Esophagus (tissue), 2 donors: ENCODE measurements around the gene TIAM2. TPM values are rescaled to one million over a fixed set of nuclear protein-coding genes. Genes with fewer than 3 reads are reported as not detected.

Experiments used
- H3K27ac ChIP-seq, 2 donors: one replicate each; pipeline ENCODE4 v1.5.1; 2013; ENCODE audit warnings: low read depth in 2 of 2, mild to moderate bottlenecking in 2 of 2, inconsistent platforms in 1 of 2, low read length in 1 of 2, moderate library complexity in 1 of 2
- H3K27me3 ChIP-seq, 2 donors: one replicate each; pipeline ENCODE4 v1.6.1; 2013; ENCODE audit warnings: low read length in 2 of 2, control low read depth in 1 of 2, mild to moderate bottlenecking in 1 of 2; ENCODE audit not compliant: insufficient read depth in 2 of 2, control insufficient read depth in 1 of 2
- H3K36me3 ChIP-seq, 2 donors: one replicate each; pipeline ENCODE4 v1.6.1; 2013; ENCODE audit warnings: low read length in 1 of 2; ENCODE audit not compliant: control insufficient read depth in 2 of 2, insufficient read depth in 2 of 2
- H3K4me1 ChIP-seq, 2 donors: one replicate each; pipeline ENCODE4 v1.6.1; 2013; ENCODE audit warnings: low read length in 1 of 2; ENCODE audit not compliant: control insufficient read depth in 2 of 2, insufficient read depth in 2 of 2
- H3K4me3 ChIP-seq, 2 donors: one replicate each; pipeline ENCODE4 v1.5.1; 2013; ENCODE audit warnings: low read length in 2 of 2, mild to moderate bottlenecking in 2 of 2, low read depth in 1 of 2, moderate library complexity in 1 of 2
- H3K9me3 ChIP-seq, 2 donors: one replicate each; pipeline ENCODE4 v1.6.1; 2013; ENCODE audit warnings: mild to moderate bottlenecking in 2 of 2, low read depth in 1 of 2, low read length in 1 of 2, moderate library complexity in 1 of 2; ENCODE audit not compliant: control insufficient read depth in 2 of 2, insufficient read depth in 1 of 2
- WGBS, 2 donors: extraction: QIAGEN DNeasy Blood & Tissue Kit; methylation state at CpG; one replicate each; pipeline ENCODE4 v1.1.7; 2013; 5-methylcytosine and 5-hydroxymethylcytosine counted together
- polyA plus RNA-seq, 2 donors: library from polyadenylated mRNA; stranded (reverse); fragments of 200-250 nt; gene quantifications; one replicate each; pipeline ENCODE4 v1.2.3, GENCODE V29; 2013
- donor health status: healthy with polysubstance abuse.
- donor health status: Bipolar disorder and iron deficiency.

TIAM2 gene
- polyA plus RNA-seq, 2 donors = 2.3 to 3.1 TPM

GRCh38 chr6:155064303-155064702 is 69.2 kb downstream of the TIAM2 start:
- no peaks in the 10 kb centered on the region for H3K36me3 ChIP-seq
- H3K4me1 ChIP-seq = no peaks in the 10 kb centered on the region
- H3K4me3 ChIP-seq = no peak overlapping the region
- 82 to 87% methylated on average over 3 of the region's 3 CpGs for WGBS, 2 donors
- H3K9me3 ChIP-seq = no peaks in the 10 kb centered on the region
- no peak overlapping the region for H3K27ac ChIP-seq
- no peaks in the 10 kb centered on the region for H3K27me3 ChIP-seq

- WGBS, 2 donors = 83 to 84% methylated on average over 6 of the region's 6 CpGs
- no peaks in the 10 kb centered on the region for H3K4me1 ChIP-seq
- H3K27me3 ChIP-seq = no peaks in the 10 kb centered on the region
- H3K9me3 ChIP-seq = no peaks in the 10 kb centered on the region
- no peak overlapping the region for H3K4me3 ChIP-seq
- no peaks in the 10 kb centered on the region for H3K36me3 ChIP-seq
- no peak overlapping the region for H3K27ac ChIP-seq
These were observed 71.2 kb downstream of the TIAM2 start for GRCh38 chr6:155066361-155066760.

- H3K27me3 ChIP-seq = no peaks in the 10 kb centered on the region
These were observed 72.0 kb downstream of the TIAM2 start for GRCh38 chr6:155066921-155067680.

GRCh38 chr6:155067956-155068615 is 73.0 kb downstream of the TIAM2 start:
- H3K36me3 ChIP-seq = no peaks in the 10 kb centered on the region
- H3K9me3 ChIP-seq = peaks cover 0 to 2% of the 10 kb centered on the region in 2 donors
- H3K4me1 ChIP-seq = no peaks in the 10 kb centered on the region
- H3K27ac ChIP-seq = no peak overlapping the region
- H3K27me3 ChIP-seq = no peaks in the 10 kb centered on the region
- 76 to 80% methylated on average over 9 of the region's 9 CpGs for whole genome bisulfite sequencing, 2 donors
- H3K4me3 ChIP-seq = no peak overlapping the region

More at GRCh38 chr6:155066921-155067680, 72.0 kb downstream of the TIAM2 start:
- H3K27ac ChIP-seq = no peak overlapping the region
- H3K36me3 ChIP-seq = no peaks in the 10 kb centered on the region
- no peak overlapping the region for H3K4me3 ChIP-seq
- 79 to 92% methylated on average over 7 of the region's 7 CpGs for WGBS, 2 donors
- no peaks in the 10 kb centered on the region for H3K4me1 ChIP-seq
- no peaks in the 10 kb centered on the region for H3K9me3 ChIP-seq

GRCh38 chr6:155069543-155069942 is 74.4 kb downstream of the TIAM2 start:
- Histone ChIP-seq H3K36me3 (no peaks in the 10 kb centered on the region), H3K9me3 (peaks cover 0 to 2% of the 10 kb centered on the region in 2 donors), H3K4me3 (no peak overlapping the region), H3K27ac (no peak overlapping the region), H3K4me1 (no peaks in the 10 kb centered on the region), H3K27me3 (no peaks in the 10 kb centered on the region)

GRCh38 chr6:155075930-155076695 is 81.0 kb downstream of the TIAM2 start:
- no peak overlapping the region for H3K27ac ChIP-seq
- no peaks in the 10 kb centered on the region for H3K36me3 ChIP-seq
- WGBS, 2 donors = 86 to 91% methylated on average over 12 of the region's 12 CpGs
- H3K4me1 ChIP-seq = no peaks in the 10 kb centered on the region
- no peak overlapping the region for H3K4me3 ChIP-seq
- peaks cover 0 to 2% of the 10 kb centered on the region in 2 donors for H3K9me3 ChIP-seq
- no peaks in the 10 kb centered on the region for H3K27me3 ChIP-seq

GRCh38 chr6:155077331-155077730 is 82.2 kb downstream of the TIAM2 start:
- H3K36me3 ChIP-seq = no peaks in the 10 kb centered on the region
- no peaks in the 10 kb centered on the region for H3K27me3 ChIP-seq
- 79 to 82% methylated on average over 7 of the region's 7 CpGs for WGBS, 2 donors
- H3K27ac ChIP-seq = no peak overlapping the region
- no peak overlapping the region for H3K4me3 ChIP-seq
- H3K9me3 ChIP-seq = peaks cover 0 to 2% of the 10 kb centered on the region in 2 donors
- H3K4me1 ChIP-seq = no peaks in the 10 kb centered on the region

GRCh38 chr6:155077784-155078183 is 82.7 kb downstream of the TIAM2 start:
- H3K36me3 ChIP-seq = no peaks in the 10 kb centered on the region
- 87 to 91% methylated on average over 2 of the region's 2 CpGs for WGBS, 2 donors
- no peaks in the 10 kb centered on the region for H3K4me1 ChIP-seq
- no peaks in the 10 kb centered on the region for H3K27me3 ChIP-seq
- H3K9me3 ChIP-seq = no peaks in the 10 kb centered on the region
- no peak overlapping the region for H3K27ac ChIP-seq
- no peak overlapping the region for H3K4me3 ChIP-seq

- Histone ChIP-seq H3K9me3 (no peaks in the 10 kb centered on the region), H3K36me3 (no peaks in the 10 kb centered on the region), H3K4me3 (no peak overlapping the region), H3K27ac (no peak overlapping the region), H3K27me3 (no peaks in the 10 kb centered on the region), H3K4me1 (no peaks in the 10 kb centered on the region)
- WGBS, 2 donors = 74 to 80% methylated on average over 8 of the region's 8 CpGs
These were observed 83.2 kb downstream of the TIAM2 start for GRCh38 chr6:155078331-155078745.
